HepG2 (cell line): ENCODE results near the gene AHNAK. TPM values are rescaled to one million over a fixed set of nuclear protein-coding genes. Genes with fewer than 3 reads are reported as not detected.

Experiments
- ATAC-seq: fragments of 200-7000 bp; cut with Tn5 transposase; 3 replicates; pipeline ENCODE4 v1.9.1; 2020; ENCODE audit warnings: mild to moderate bottlenecking, moderate library complexity
- BruUV-seq: library from RNA; stranded (reverse); fragments of 400-500 nt; replicated peaks from 2 replicates; lab custom pipeline; 2021; lab: Mats Ljungman, UMichigan
- CTCF ChIA-PET: fragments of 300-600 bp; formaldehyde crosslinking; extraction: SDS; loops from one replicate; lab custom pipeline; 2021; ENCODE audit warnings: low total read pairs, inconsistent platforms, low intra/inter-chr PET ratio; lab: Yijun Ruan, JAX
- POLR2A ChIA-PET: fragments of 350-600 bp; sonication (Branson Sonifier 250); formaldehyde crosslinking; loops from one replicate; lab custom pipeline; 2020; ENCODE audit warnings: antibody characterized with exemption, inconsistent platforms; lab: Yijun Ruan, JAX
- DNase-seq: peaks from one replicate; pipeline ENCODE4 v3.0.0-alpha.2; 2015; ENCODE audit warnings: low spot score
- FAIRE-seq: peaks from 3 replicates; lab custom pipeline; 2011; peaks lifted over from hg19 to GRCh38; lab: Jason Lieb, UNC
- H2AFZ ChIP-seq: one replicate; pipeline ENCODE4 v1.6.1; 2011; ENCODE audit warnings: low read length, inconsistent platforms
- H3K27ac ChIP-seq: fragments of 300-600 bp; 3 replicates; pipeline ENCODE4 v1.8.0; 2011; ENCODE audit warnings: mixed run types, mild to moderate bottlenecking, mixed read lengths, low read length, inconsistent platforms; ENCODE audit not compliant: insufficient read depth; ENCODE audit errors: extremely low read length
- H3K27me3 ChIP-seq, 2 experiments: fragments of 200-600 bp in 1 of 2; 2 replicates in 1 of 2; 3 replicates in 1 of 2; pipeline versions ENCODE4 v1.6.0 to v1.8.0; 2011; ENCODE audit warnings: low read length in 2 of 2, mild to moderate bottlenecking in 2 of 2, moderate library complexity in 2 of 2, inconsistent platforms in 1 of 2; ENCODE audit not compliant: insufficient read depth in 2 of 2, control insufficient read depth in 1 of 2
- H3K36me3 ChIP-seq, 2 experiments: fragments of 200-600 bp in 1 of 2; replicated peaks in 1 of 2; 2 replicates in 1 of 2; 3 replicates in 1 of 2; pipeline versions ENCODE4 v1.5.1 to v1.8.0; 2011; ENCODE audit warnings: low read length in 2 of 2, inconsistent platforms in 1 of 2; ENCODE audit not compliant: insufficient read depth in 2 of 2, control insufficient read depth in 1 of 2
- H3K4me1 ChIP-seq: 2 replicates; pipeline ENCODE4 v1.5.1; 2012; ENCODE audit warnings: low read length, inconsistent platforms; ENCODE audit not compliant: insufficient read depth
- H3K4me2 ChIP-seq: 2 replicates; pipeline ENCODE4 v1.6.0; 2011; ENCODE audit warnings: low read depth, low read length, inconsistent platforms
- H3K4me3 ChIP-seq, 3 experiments: fragments of 200-600 bp in 1 of 3; sonication (generic), shearing (Covaris generic) in 1 of 3; replicated peaks in 1 of 3; 2 replicates each; pipeline ENCODE4 v1.5.1; 2011 to 2016; ENCODE audit warnings: low read length in 3 of 3, inconsistent platforms in 2 of 3, low read depth in 2 of 3, mild to moderate bottlenecking in 2 of 3, control low read depth in 1 of 3, mixed read lengths in 1 of 3; ENCODE audit not compliant: insufficient read depth in 1 of 3
- H3K79me2 ChIP-seq: one replicate; pipeline ENCODE4 v1.6.1; 2011; ENCODE audit warnings: low read length, inconsistent platforms; ENCODE audit not compliant: insufficient read depth
- H3K9ac ChIP-seq: 2 replicates; pipeline ENCODE4 v1.6.0; 2011; ENCODE audit warnings: mild to moderate bottlenecking, low read depth, low read length, inconsistent platforms; ENCODE audit not compliant: insufficient read depth
- H3K9me3 ChIP-seq: 2 replicates; pipeline ENCODE4 v1.5.1; 2012; ENCODE audit warnings: mild to moderate bottlenecking, low read length
- H4K20me1 ChIP-seq: 2 replicates; pipeline ENCODE4 v1.6.0; 2011; ENCODE audit warnings: inconsistent platforms, mild to moderate bottlenecking, low read length, moderate library complexity; ENCODE audit not compliant: insufficient read depth
- ATAD3A ChIP-seq: sonication (generic); formaldehyde crosslinking; IDR thresholded peaks from 2 replicates; pipeline ENCODE4 v1.4.0; 2020; ENCODE audit warnings: missing genetic modification reagents
- DMAP1 ChIP-seq: IDR thresholded peaks from 2 replicates; pipeline ENCODE4 v1.6.1; 2016
- IRX3 ChIP-seq: sonication (generic); formaldehyde crosslinking; IDR thresholded peaks from 2 replicates; pipeline ENCODE4 v1.8.1; 2023; ENCODE audit warnings: mild to moderate bottlenecking, low read depth, missing genetic modification reagents, borderline replicate concordance
- MTERF4 ChIP-seq: sonication (generic); formaldehyde crosslinking; IDR thresholded peaks from 2 replicates; pipeline ENCODE4 v1.8.0; 2023; ENCODE audit warnings: mild to moderate bottlenecking, missing genetic modification reagents
- NR2C2 ChIP-seq: sonication (generic); formaldehyde crosslinking; IDR thresholded peaks from 2 replicates; pipeline ENCODE4 v1.4.0; 2020; ENCODE audit warnings: missing genetic modification reagents, mild to moderate bottlenecking, moderate library complexity, borderline replicate concordance
- ZIK1 ChIP-seq: sonication (generic); formaldehyde crosslinking; IDR thresholded peaks from 2 replicates; pipeline ENCODE4 v1.5.0; 2020; ENCODE audit warnings: mild to moderate bottlenecking, low read depth, missing genetic modification reagents, borderline replicate concordance
- ZNF142 ChIP-seq: sonication (generic); formaldehyde crosslinking; IDR thresholded peaks from 2 replicates; pipeline ENCODE4 v1.4.0; 2020; ENCODE audit warnings: missing genetic modification reagents
- ZNF431 ChIP-seq: sonication (generic); formaldehyde crosslinking; IDR thresholded peaks from 2 replicates; pipeline ENCODE4 v1.9.0; 2022; ENCODE audit warnings: missing genetic modification reagents, low read depth, mild to moderate bottlenecking, borderline replicate concordance
- WGBS: methylation state at CpG from one replicate; pipeline ENCODE4 v1.1.6; 2017; ENCODE audit warnings: low lambda C conversion rate; 5-methylcytosine and 5-hydroxymethylcytosine counted together
- in situ Hi-C: cut with HindIII; loops from 2 replicates; pipeline ENCODE4 v1.10.0; 2017; ENCODE audit warnings: low pct_unique_long_range_greater_than_20kb; ENCODE audit not compliant: extremely low pct_ligation_motif_present
- intact Hi-C: fragments of 100-400 bp; cut with micrococcal nuclease; formaldehyde crosslinking; loops from one replicate; pipeline ENCODE4 v1.10.0; 2022; ENCODE audit not compliant: unreplicated experiment
- polyA plus RNA-seq, 8 experiments: library from polyadenylated mRNA; depleted of rRNA in 3 of 8; stranded (reverse) in 7 of 8; unstranded in 1 of 8; fragments of >200 nt; fragmentation: Illumina TruSeq in 4 of 8; extraction: Trizol in 4 of 8; gene quantifications; 2 replicates each; pipeline versions ENCODE4 v1.2.1 to v1.2.3, GENCODE V29; 2011 to 2016; ENCODE audit warnings: low read depth in 4 of 8, missing spikeins in 1 of 8, mixed read lengths in 1 of 8; ENCODE audit not compliant: insufficient read depth in 1 of 8
- total RNA-seq, 5 experiments: library from RNA; depleted of rRNA; stranded (reverse); fragments of >200 nt; fragmentation: Illumina TruSeq; extraction: Trizol; gene quantifications; 2 replicates each; pipeline ENCODE4 v1.2.3, GENCODE V29; 2016; ENCODE audit warnings: low read depth in 1 of 5
- TF ChIP-seq, protein P1 (sequence below): sonication (generic); formaldehyde crosslinking; IDR thresholded peaks from 2 replicates; pipeline ENCODE4 v1.4.0; 2020; ENCODE audit warnings: missing genetic modification reagents

The AHNAK gene
- total and polyA plus RNA-seq, 2 of the 13 experiments (the other 11 are each of a cell fraction or from before 2014, with no cell fraction given) = 23.4 to 25.0 TPM

DNA sequence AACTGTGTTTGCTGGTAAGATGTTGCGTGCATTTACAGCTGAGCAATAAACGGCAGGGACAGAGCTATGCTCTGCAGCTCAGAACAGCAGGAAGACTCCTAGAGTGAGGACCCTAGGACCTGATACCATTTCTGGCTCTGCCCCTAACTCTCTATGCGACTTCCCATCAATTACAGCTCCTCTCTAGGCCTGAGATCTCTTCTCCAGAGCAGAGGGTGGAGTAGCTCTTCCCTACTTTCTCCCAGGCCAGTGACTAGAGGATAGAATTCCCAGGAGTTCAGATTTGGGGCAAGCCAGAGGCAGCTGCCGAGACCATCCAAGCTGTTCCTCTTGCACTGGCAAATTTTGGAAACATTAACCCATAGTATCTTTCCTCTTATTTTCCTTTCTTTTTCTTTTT is 140.6 kb downstream of the AHNAK start:
- in situ Hi-C loops (no loop called here), intact Hi-C loops (no loop called here)
- ChIA-PET POLR2A (no interaction called here), CTCF (no interaction called here)
- Histone ChIP-seq H3K27me3 (peaks cover 5 to 27% of the 10 kb centered on the region in 2 experiments; a peak in 4 of 5 replicates), H3K4me1 (peaks cover 15% of the 10 kb centered on the region), H3K79me2 (no peaks in the 10 kb centered on the region), H3K4me2 (no peak overlapping the region), H3K27ac (no peak overlapping the region), H3K9ac (no peak overlapping the region), H3K9me3 (no peaks in the 10 kb centered on the region), H3K36me3 (no peaks in the 10 kb centered on the region), H3K4me3 (no peak overlapping the region), H2AFZ (no peak overlapping the region), H4K20me1 (no peaks in the 10 kb centered on the region)
- ATAC-seq (no peak), FAIRE-seq (no peak), DNase-seq (no peak)
- WGBS = 49% methylated on average over 3 of the region's 4 CpGs
- TF ChIP-seq NR2C2 (CRISPR knock-in tag) (no peak), MTERF4 (CRISPR knock-in tag) (no peak), ZIK1 (CRISPR knock-in tag) (no peak), ATAD3A (CRISPR knock-in tag) (no peak), ZNF431 (CRISPR knock-in tag) (no peak), ZNF142 (no peak), IRX3 (CRISPR knock-in tag) (no peak), DMAP1 (CRISPR knock-in tag) (no peak)
- TF ChIP-seq, protein P1, sequence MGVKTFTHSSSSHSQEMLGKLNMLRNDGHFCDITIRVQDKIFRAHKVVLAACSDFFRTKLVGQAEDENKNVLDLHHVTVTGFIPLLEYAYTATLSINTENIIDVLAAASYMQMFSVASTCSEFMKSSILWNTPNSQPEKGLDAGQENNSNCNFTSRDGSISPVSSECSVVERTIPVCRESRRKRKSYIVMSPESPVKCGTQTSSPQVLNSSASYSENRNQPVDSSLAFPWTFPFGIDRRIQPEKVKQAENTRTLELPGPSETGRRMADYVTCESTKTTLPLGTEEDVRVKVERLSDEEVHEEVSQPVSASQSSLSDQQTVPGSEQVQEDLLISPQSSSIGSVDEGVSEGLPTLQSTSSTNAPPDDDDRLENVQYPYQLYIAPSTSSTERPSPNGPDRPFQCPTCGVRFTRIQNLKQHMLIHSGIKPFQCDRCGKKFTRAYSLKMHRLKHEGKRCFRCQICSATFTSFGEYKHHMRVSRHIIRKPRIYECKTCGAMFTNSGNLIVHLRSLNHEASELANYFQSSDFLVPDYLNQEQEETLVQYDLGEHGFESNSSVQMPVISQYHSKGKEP = no peak
- no TSS peak for BruUV-seq
